Activated T-cell treated with anti-CD3 and anti-CD28 coated beads, Interleukin-2, amount 50 U/mL, for 24 hours (primary cell): ENCODE results near the gene MYRFL.
"Not testable (repeated sequence)": the region's sequence is repeated elsewhere in the genome, so short reads cannot be mapped to it uniquely, and the experiment has no call there.

ENCODE experiments used
- DNase-seq: peaks from one replicate; pipeline ENCODE4 v3.0.0-alpha.2; 2020
- H3K27ac Mint-ChIP-seq: 2 replicates; pipeline ENCODE4 v1.8.0; 2020; ENCODE audit warnings: mild to moderate bottlenecking, mixed read lengths
- H3K27me3 Mint-ChIP-seq: 2 replicates; pipeline ENCODE4 v1.8.0; 2020; ENCODE audit warnings: mixed read lengths
- H3K36me3 Mint-ChIP-seq: 2 replicates; pipeline ENCODE4 v1.8.0; 2020; ENCODE audit warnings: low read depth, mixed read lengths
- H3K4me1 Mint-ChIP-seq: 2 replicates; pipeline ENCODE4 v1.8.0; 2020; ENCODE audit warnings: low read depth, mixed read lengths
- H3K4me3 Mint-ChIP-seq: 2 replicates; pipeline ENCODE4 v1.8.0; 2020; ENCODE audit warnings: mild to moderate bottlenecking, moderate library complexity, mixed read lengths
- H3K9me3 Mint-ChIP-seq: 2 replicates; pipeline ENCODE4 v1.8.0; 2020; ENCODE audit warnings: mixed read lengths

The MYRFL gene

GRCh38 chr12:69988481-69989321, 163.7 kb downstream of the MYRFL start:
- H3K36me3 Mint-ChIP-seq = no peaks in the 10 kb centered on the region
- DNase-seq = no peak
- no peak overlapping the region for H3K4me3 Mint-ChIP-seq
- H3K27me3 Mint-ChIP-seq = peaks cover 11% of the 10 kb centered on the region
- H3K9me3 Mint-ChIP-seq = no peaks in the 10 kb centered on the region
- H3K4me1 Mint-ChIP-seq = no peaks in the 10 kb centered on the region
- H3K27ac Mint-ChIP-seq = no peak overlapping the region

- Mint-ChIP-seq H3K4me3 (no peak overlapping the region), H3K27me3 (peaks cover 14% of the 10 kb centered on the region), H3K9me3 (no peaks in the 10 kb centered on the region), H3K4me1 (no peaks in the 10 kb centered on the region), H3K36me3 (no peaks in the 10 kb centered on the region), H3K27ac (no peak overlapping the region)
- no peak for DNase-seq
Observed at GRCh38 chr12:69991690-69992288, 166.8 kb downstream of the MYRFL start.

- no peaks in the 10 kb centered on the region for H3K9me3 Mint-ChIP-seq
- H3K36me3 Mint-ChIP-seq = no peaks in the 10 kb centered on the region
- no peak for DNase-seq
- no peak overlapping the region for H3K4me3 Mint-ChIP-seq
- no peaks in the 10 kb centered on the region for H3K4me1 Mint-ChIP-seq
- no peak overlapping the region for H3K27ac Mint-ChIP-seq
- peaks cover 14% of the 10 kb centered on the region for H3K27me3 Mint-ChIP-seq
Observed at GRCh38 chr12:69993433-69993832, 168.4 kb downstream of the MYRFL start.

- not testable (repeated sequence) for H3K27ac Mint-ChIP-seq, H3K4me3 Mint-ChIP-seq, H3K9me3 Mint-ChIP-seq, H3K36me3 Mint-ChIP-seq, H3K4me1 Mint-ChIP-seq, DNase-seq
- peaks cover 14% of the 10 kb centered on the region for H3K27me3 Mint-ChIP-seq
Observed at GRCh38 chr12:69994086-69994485, 169.1 kb downstream of the MYRFL start.

GRCh38 chr12:69994724-69995173, 169.7 kb downstream of the MYRFL start:
- H3K27me3 Mint-ChIP-seq = peaks cover 14% of the 10 kb centered on the region
- H3K9me3 Mint-ChIP-seq = no peaks in the 10 kb centered on the region
- no peaks in the 10 kb centered on the region for H3K4me1 Mint-ChIP-seq
- no peak overlapping the region for H3K27ac Mint-ChIP-seq
- no peaks in the 10 kb centered on the region for H3K36me3 Mint-ChIP-seq
- no peak overlapping the region for H3K4me3 Mint-ChIP-seq
- no peak for DNase-seq

GRCh38 chr12:69996241-69996640, 171.2 kb downstream of the MYRFL start:
- Mint-ChIP-seq H3K4me3 (no peak overlapping the region), H3K4me1 (no peaks in the 10 kb centered on the region), H3K9me3 (no peaks in the 10 kb centered on the region), H3K27ac (no peak overlapping the region), H3K36me3 (no peaks in the 10 kb centered on the region), H3K27me3 (peaks cover 14% of the 10 kb centered on the region)
- no peak for DNase-seq

- no peaks in the 10 kb centered on the region for H3K4me1 Mint-ChIP-seq
- no peak overlapping the region for H3K4me3 Mint-ChIP-seq
- H3K36me3 Mint-ChIP-seq = no peaks in the 10 kb centered on the region
- no peak overlapping the region for H3K27ac Mint-ChIP-seq
- peaks cover 13% of the 10 kb centered on the region for H3K27me3 Mint-ChIP-seq
- DNase-seq = no peak
- no peaks in the 10 kb centered on the region for H3K9me3 Mint-ChIP-seq
Observed at GRCh38 chr12:69996722-69997121, 171.7 kb downstream of the MYRFL start.

GRCh38 chr12:69998011-69998410, 173.0 kb downstream of the MYRFL start:
- H3K27ac Mint-ChIP-seq = no peak overlapping the region
- peaks cover 8% of the 10 kb centered on the region for H3K27me3 Mint-ChIP-seq
- no peak overlapping the region for H3K4me3 Mint-ChIP-seq
- H3K9me3 Mint-ChIP-seq = no peaks in the 10 kb centered on the region
- no peak for DNase-seq
- no peaks in the 10 kb centered on the region for H3K4me1 Mint-ChIP-seq
- H3K36me3 Mint-ChIP-seq = no peaks in the 10 kb centered on the region

GRCh38 chr12:69998922-69999321, 173.9 kb downstream of the MYRFL start:
- Mint-ChIP-seq H3K27me3 (peaks cover 3% of the 10 kb centered on the region), H3K9me3 (no peaks in the 10 kb centered on the region), H3K4me1 (no peaks in the 10 kb centered on the region), H3K27ac (no peak overlapping the region), H3K36me3 (no peaks in the 10 kb centered on the region), H3K4me3 (no peak overlapping the region)
- DNase-seq = no peak

GRCh38 chr12:69999561-69999960, 174.5 kb downstream of the MYRFL start:
- Mint-ChIP-seq H3K27me3 (peaks cover 3% of the 10 kb centered on the region), H3K4me3 (no peak overlapping the region), H3K36me3 (no peaks in the 10 kb centered on the region), H3K4me1 (no peaks in the 10 kb centered on the region), H3K27ac (no peak overlapping the region), H3K9me3 (no peaks in the 10 kb centered on the region)
- no peak for DNase-seq

- H3K27ac Mint-ChIP-seq = no peak overlapping the region
- no peak overlapping the region for H3K4me3 Mint-ChIP-seq
- no peaks in the 10 kb centered on the region for H3K4me1 Mint-ChIP-seq
- no peaks in the 10 kb centered on the region for H3K36me3 Mint-ChIP-seq
- peaks cover 4% of the 10 kb centered on the region for H3K9me3 Mint-ChIP-seq
- DNase-seq = no peak
- no peaks in the 10 kb centered on the region for H3K27me3 Mint-ChIP-seq
Observed at GRCh38 chr12:70002097-70002911, 177.3 kb downstream of the MYRFL start.

- Mint-ChIP-seq H3K27ac (no peak overlapping the region), H3K36me3 (no peaks in the 10 kb centered on the region), H3K9me3 (peaks cover 9% of the 10 kb centered on the region), H3K27me3 (no peaks in the 10 kb centered on the region), H3K4me3 (no peak overlapping the region), H3K4me1 (no peaks in the 10 kb centered on the region)
- no peak for DNase-seq
Observed at GRCh38 chr12:70002912-70003255, 177.9 kb downstream of the MYRFL start.

GRCh38 chr12:70005864-70006618, 181.0 kb downstream of the MYRFL start:
- no peaks in the 10 kb centered on the region for H3K4me1 Mint-ChIP-seq
- DNase-seq = no peak
- H3K27me3 Mint-ChIP-seq = peaks cover 5% of the 10 kb centered on the region
- no peaks in the 10 kb centered on the region for H3K36me3 Mint-ChIP-seq
- H3K27ac Mint-ChIP-seq = no peak overlapping the region
- H3K4me3 Mint-ChIP-seq = no peak overlapping the region
- H3K9me3 Mint-ChIP-seq = peaks cover 29% of the 10 kb centered on the region

- peaks cover 29% of the 10 kb centered on the region for H3K9me3 Mint-ChIP-seq
- no peak for DNase-seq
- H3K27me3 Mint-ChIP-seq = peaks cover 9% of the 10 kb centered on the region
- no peaks in the 10 kb centered on the region for H3K4me1 Mint-ChIP-seq
- no peak overlapping the region for H3K27ac Mint-ChIP-seq
- H3K36me3 Mint-ChIP-seq = no peaks in the 10 kb centered on the region
- no peak overlapping the region for H3K4me3 Mint-ChIP-seq
Observed at GRCh38 chr12:70006619-70006973, 181.6 kb downstream of the MYRFL start.
